ENCODE measurements around the gene WIPI1.
"Not testable (repeated sequence)": the region's sequence is repeated elsewhere in the genome, so short reads cannot be mapped to it uniquely, and the experiment has no call there.

Gene WIPI1

GRCh38 chr17:68403837-68404236 lies 53.5 kb downstream of the WIPI1 start:
- FAIRE-seq, result not testable (repeated sequence)

- no peak for FAIRE-seq
Measured at GRCh38 chr17:68403122-68403521, 54.2 kb downstream of the WIPI1 start.

GRCh38 chr17:68401288-68401687 lies 56.0 kb downstream of the WIPI1 start:
- FAIRE-seq, result no peak

DNA sequence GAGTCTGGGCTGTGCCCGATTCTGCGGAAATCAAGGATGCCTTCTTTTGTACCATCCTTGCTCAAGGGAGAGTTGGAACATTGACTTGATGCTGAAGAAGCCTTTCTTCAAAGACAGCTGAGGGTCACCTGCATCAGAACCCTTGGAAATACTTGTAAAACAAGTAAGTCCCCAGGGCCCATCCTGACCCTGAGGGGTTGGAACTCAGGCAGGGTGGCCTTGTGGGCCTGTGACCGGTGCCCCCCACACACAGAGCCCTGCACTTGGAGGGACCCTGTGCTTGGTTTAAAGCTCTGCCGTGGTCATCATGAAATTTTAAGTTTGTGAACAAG lies 56.9 kb downstream of the WIPI1 start:
- FAIRE-seq, result no peak

- no peak for FAIRE-seq
Measured at GRCh38 chr17:68399638-68400403, 57.5 kb downstream of the WIPI1 start.

GRCh38 chr17:68398691-68399637 lies 58.3 kb downstream of the WIPI1 start:
- FAIRE-seq, result no peak

- no peak for FAIRE-seq
Measured at GRCh38 chr17:68397108-68397536, 60.2 kb downstream of the WIPI1 start.

DNA sequence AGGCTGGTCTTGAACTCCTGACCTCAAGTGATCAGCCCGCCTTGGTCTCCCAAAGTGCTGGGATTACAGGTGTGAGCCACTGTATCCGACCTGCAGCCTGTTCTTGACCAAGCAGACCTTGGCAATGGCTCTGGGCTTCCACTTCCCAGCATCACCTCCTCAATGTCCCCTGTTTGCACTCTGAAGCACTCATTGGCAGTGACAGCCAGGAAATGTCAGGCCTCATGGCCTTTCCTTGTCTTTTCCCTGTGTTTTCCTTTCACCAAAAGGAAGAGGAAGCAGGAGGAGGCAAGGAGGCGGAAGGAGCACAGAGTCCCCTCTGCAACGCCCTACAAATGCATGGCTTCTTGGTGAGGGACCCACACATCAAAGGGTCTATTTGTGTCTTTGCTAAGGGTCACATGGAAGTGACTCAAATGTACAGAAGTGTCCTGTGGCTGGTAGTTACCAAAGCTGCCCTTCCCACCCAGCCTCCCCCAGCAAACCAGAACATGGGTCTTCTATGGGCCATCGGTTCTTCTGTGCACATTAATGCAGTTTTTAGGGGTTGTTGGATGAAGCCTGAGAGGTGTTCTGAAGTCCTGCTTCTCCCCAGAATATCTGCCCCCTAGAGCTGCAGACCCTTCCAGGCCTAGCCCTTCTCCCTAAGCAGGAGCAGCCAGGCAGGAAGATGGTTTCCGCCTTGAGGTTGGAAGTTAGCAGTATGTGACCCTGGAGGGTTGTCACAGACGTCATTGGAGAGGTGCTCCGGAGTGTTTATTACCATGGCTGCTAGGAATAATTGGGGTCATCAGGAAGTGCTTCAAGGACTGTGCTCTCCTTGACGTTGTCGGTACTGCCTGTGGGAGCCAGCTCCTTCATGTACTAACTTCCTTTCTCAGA lies 60.8 kb downstream of the WIPI1 start:
- FAIRE-seq, result no peak

DNA sequence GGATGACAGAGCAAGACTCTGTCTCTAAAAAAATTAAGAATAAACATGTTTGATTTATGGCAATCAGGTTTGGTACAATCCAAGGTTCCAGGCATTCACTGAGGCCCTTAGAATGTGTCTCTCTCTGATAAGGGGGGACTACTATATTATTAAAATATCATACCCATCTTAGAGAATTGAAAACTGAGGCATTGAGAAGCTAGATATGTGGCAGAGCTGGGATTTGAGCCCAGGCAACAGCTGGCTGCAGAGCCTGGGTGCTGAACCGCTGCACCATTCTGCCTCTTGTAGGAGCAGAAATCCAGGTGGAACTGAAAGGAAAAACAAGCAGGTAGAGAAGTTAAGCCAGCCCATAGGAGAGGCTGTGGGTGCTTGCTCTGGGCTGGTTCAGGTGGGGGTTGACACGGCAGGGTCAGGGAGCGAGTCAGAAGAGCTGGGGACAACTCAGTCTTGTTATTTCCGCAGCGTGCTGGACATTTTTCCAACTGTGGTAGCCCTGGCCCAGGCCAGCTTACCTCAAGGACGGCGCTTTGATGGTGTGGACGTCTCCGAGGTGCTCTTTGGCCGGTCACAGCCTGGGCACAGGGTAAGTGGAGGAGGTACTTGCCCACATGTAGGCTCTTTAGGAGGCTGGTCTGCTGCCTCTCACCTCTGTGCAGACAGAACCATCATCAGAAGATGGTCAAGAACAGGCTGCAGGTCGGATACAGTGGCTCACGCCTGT lies 62.5 kb downstream of the WIPI1 start:
- FAIRE-seq, result no peak

- FAIRE-seq, result no peak
Measured at GRCh38 chr17:68391561-68392268, 65.6 kb downstream of the WIPI1 start.

GRCh38 chr17:68390888-68391545 lies 66.3 kb downstream of the WIPI1 start:
- no peak for FAIRE-seq

DNA sequence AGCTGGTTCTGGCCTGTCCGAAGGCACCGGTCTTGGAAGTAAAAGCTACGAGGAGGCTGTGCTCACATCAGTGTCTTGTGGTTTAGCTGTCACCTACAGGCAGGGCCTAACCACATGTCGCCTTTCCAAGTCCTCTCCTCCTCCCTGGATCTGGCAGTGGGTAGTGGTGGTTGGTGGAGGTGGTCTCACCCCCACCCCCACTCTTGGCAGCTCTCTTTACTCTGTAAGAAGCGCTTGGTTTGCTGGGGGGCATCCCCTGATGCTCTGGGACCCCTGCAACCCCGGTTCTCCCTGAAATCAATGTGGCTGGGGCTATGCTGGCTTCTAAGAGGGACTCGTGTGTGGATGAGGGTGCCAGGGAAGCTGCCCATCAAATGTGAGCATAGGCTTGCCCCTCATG lies 68.3 kb downstream of the WIPI1 start:
- no peak for FAIRE-seq

- no peak for FAIRE-seq
Measured at GRCh38 chr17:68387435-68388218, 69.7 kb downstream of the WIPI1 start.

DNA sequence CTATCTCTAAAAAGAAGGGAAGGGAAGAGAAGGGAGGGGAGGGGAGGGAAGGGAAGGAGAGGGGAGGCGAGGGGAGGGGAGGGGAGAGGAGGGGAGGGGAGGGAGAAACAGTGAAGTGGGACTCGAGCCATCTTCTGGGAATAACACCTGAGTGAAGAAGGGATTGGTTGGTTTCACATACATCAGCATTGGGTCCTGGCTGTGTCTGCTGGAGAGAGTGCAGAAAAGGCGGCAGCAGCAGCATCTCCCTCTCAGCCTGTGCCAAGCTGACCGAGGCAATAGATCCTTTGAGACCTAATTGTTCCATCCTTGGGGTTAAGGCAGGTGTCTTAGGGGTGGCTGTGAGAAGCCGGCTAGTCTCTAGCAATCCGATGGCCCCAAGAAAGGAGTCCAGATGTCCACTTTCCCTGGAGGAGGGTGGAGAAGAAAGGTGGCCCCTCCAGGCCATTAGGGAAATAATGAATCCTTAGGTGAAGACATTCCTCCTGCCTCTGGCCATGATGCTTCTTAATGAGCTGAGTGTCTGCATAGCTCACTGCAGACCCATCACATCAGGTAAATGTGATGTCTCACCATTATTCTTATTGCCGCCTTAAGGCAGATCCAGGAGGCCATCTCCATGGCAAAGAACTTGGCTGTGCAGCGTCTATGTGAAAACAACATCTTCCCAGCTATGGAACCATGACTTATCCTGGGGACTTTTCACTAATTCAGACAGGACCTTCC lies 71.6 kb downstream of the WIPI1 start:
- FAIRE-seq, result no peak

- no peak for FAIRE-seq
Measured at GRCh38 chr17:68384941-68385340, 72.4 kb downstream of the WIPI1 start.

GRCh38 chr17:68384471-68384870 lies 72.8 kb downstream of the WIPI1 start:
- no peak for FAIRE-seq

GRCh38 chr17:68383443-68384321 lies 73.6 kb downstream of the WIPI1 start:
- FAIRE-seq, result no peak

DNA sequence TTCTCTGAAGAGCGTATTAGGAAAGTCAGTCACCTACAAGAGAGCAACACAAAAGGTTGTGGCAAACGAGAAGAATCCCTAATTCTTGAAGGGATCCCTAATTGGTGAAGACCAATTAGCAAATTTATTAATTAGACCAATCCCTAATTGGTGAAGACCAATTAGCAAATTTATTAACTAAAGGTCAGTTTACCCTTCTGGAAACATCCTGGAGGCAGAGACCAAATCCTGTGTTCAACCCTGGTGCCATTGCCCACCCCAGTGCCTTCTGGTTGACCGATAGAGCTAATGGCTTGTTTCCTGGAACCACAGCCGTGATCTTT lies 74.2 kb downstream of the WIPI1 start:
- FAIRE-seq, result no peak

Measured in A204.1 (cell line).